Measurements from ENCODE around the gene TBC1D16. TPM values are rescaled to one million over a fixed set of nuclear protein-coding genes. Genes with fewer than 3 reads are reported as not detected.

TBC1D16 gene
- total RNA-seq, 1 experiment from 2014 or later = 85.8 TPM

DNA sequence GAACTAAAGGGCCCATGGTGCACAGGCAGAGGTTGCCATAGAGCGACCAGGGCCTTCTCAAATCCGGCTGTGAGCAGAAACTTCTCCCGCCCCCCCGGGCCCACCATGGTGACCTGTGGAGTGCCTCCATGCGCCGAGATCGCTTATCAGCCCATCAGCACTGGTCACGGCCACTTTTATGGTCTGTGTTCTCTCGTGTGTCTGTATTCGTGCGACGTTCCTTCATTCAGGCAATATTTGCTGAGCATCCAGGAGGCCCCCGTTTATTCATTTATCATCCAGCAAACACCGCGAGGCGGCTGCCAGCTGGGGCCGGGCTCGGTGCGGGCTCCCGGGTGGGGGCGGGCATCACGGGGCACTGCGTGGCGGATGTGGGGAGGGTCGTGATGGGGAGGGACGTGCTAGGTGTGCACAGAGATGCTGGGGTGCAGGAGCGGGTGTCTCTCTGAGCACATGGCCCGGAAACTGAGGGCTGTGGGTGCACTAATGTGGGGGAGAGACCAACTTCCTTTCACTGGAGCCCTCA is 108.5 kb downstream of the TBC1D16 start:
- Histone ChIP-seq H4K8ac (replicated peaks; ENCODE audit: insufficient read length, low read depth, low read length) (no peak overlapping the region), H4K20me1 (ENCODE audit: control insufficient read depth, insufficient read depth, insufficient read length) (no peaks in the 10 kb centered on the region), H3K9ac (ENCODE audit: extremely low read depth, insufficient read length, low read length) (no peak overlapping the region), H3K4me1 (ENCODE audit: insufficient read depth, low read length) (peaks cover 5% of the 10 kb centered on the region; the same call in 1 of the 2 replicates), H3K18ac (ENCODE audit: insufficient read length, low read depth, low read length) (no peak overlapping the region), H3K27ac (ENCODE audit: insufficient read length, low read depth, low read length) (no peak overlapping the region), H3K79me2 (ENCODE audit: insufficient read depth, low read length) (no peaks in the 10 kb centered on the region), H3K56ac (ENCODE audit: insufficient read length, low read depth, low read length) (no peak overlapping the region), H3K4ac (ENCODE audit: low read depth, low read length) (no peak overlapping the region), H2AK5ac (ENCODE audit: insufficient read length, low read length) (no peak overlapping the region), H3K23ac (ENCODE audit: insufficient read length, low read depth, low read length) (no peak overlapping the region), H3K4me2 (ENCODE audit: insufficient read depth, insufficient read length, low read length) (no peak overlapping the region), H3K27me3 (ENCODE audit: insufficient read depth, low read length) (no peaks in the 10 kb centered on the region), H2AFZ (ENCODE audit: low read length) (no peak overlapping the region), H3T11ph (ENCODE audit: low read length) (no peak overlapping the region), H3K14ac (ENCODE audit: insufficient read depth, low read length) (no peak overlapping the region), H3K23me2 (ENCODE audit: insufficient read length, low read depth, low read length, poor library complexity, severe bottlenecking) (peaks cover 8% of the 10 kb centered on the region), H2BK20ac (ENCODE audit: low read depth, low read length, poor library complexity, severe bottlenecking) (no peak overlapping the region), H4K5ac (ENCODE audit: insufficient read length, low read depth, low read length) (no peak overlapping the region), H2BK5ac (ENCODE audit: insufficient read length, low read length) (no peak overlapping the region), H3K79me1 (ENCODE audit: insufficient read depth, low read depth, low read length, poor library complexity, severe bottlenecking) (no peaks in the 10 kb centered on the region), H3K9me3 (ENCODE audit: control insufficient read depth, low read depth, low read length) (no peaks in the 10 kb centered on the region), H2BK12ac (ENCODE audit: insufficient read length, low read depth, low read length) (no peak overlapping the region), H2BK120ac (ENCODE audit: low read depth, low read length, poor library complexity, severe bottlenecking) (no peak overlapping the region), H2BK15ac (ENCODE audit: low read depth, low read length) (no peak overlapping the region), H4K91ac (ENCODE audit: insufficient read length, low read depth, low read length) (no peak overlapping the region)
- Mint-ChIP-seq H3K4me1 (peaks cover 25 to 44% of the 10 kb centered on the region in 2 experiments), H3K4me3 (no peak overlapping the region), H3K9me3 (no peaks in the 10 kb centered on the region; a peak in 1 of 5 replicates), H3K27ac (no peak overlapping the region; a peak in 1 of 7 replicates), H3K27me3 (ENCODE audit: low read depth) (peaks cover 29% of the 10 kb centered on the region), H3K36me3 (ENCODE audit: insufficient read depth in 1 of 3, low read depth in 3 of 3) (peaks cover 0 to under 1% (median 0%) of the 10 kb centered on the region in 3 experiments; a peak in 1 of 7 replicates)
- no peak for DNase-seq
- TF ChIP-seq, protein P1, sequence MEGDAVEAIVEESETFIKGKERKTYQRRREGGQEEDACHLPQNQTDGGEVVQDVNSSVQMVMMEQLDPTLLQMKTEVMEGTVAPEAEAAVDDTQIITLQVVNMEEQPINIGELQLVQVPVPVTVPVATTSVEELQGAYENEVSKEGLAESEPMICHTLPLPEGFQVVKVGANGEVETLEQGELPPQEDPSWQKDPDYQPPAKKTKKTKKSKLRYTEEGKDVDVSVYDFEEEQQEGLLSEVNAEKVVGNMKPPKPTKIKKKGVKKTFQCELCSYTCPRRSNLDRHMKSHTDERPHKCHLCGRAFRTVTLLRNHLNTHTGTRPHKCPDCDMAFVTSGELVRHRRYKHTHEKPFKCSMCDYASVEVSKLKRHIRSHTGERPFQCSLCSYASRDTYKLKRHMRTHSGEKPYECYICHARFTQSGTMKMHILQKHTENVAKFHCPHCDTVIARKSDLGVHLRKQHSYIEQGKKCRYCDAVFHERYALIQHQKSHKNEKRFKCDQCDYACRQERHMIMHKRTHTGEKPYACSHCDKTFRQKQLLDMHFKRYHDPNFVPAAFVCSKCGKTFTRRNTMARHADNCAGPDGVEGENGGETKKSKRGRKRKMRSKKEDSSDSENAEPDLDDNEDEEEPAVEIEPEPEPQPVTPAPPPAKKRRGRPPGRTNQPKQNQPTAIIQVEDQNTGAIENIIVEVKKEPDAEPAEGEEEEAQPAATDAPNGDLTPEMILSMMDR (conservative IDR thresholded peaks at IDR 0.05) = no peak
- WGBS (ENCODE audit: extremely low coverage, insufficient read length, low lambda C conversion rate) = no CpG with 5 or more reads among the region's 28 CpGs
